Measurements from ENCODE around the gene ANKMY1.

ANKMY1 gene

DNA sequence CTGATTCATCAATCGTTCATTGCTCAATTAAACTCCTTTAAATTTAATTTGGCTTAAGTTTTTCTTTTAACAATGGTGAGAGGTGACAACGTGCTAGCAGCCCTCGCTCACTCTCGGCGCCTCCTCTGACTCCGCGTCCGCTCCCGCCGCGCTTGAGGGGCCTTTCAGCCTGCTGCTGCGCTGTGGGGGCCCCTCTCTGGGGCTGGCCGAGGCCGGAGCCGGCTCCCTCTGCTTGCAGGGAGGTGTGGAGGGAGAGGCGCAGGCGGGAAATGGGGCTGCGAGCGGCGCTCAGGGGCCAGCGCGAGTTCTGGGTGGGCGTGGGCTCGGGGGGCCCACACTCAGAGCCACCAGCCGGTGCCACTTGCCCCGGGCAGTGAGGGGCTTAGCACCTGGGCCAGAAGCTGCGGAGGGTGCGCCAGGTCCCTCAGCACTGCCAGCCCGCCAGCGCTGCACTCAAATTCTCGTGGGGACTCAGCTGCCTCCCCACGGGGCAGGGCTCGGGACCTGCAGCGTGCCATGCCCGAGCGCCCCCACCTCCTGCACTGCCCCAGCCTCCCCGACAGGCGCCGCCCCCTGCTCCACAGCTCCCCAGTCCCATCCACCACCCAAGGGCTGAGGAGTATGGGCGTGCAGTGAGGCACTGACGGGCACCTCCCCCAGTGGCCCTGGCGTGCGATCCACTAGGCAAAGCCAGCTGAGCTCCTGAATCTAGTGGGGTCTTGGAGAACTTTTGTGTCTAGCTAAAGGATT is 19.6 kb downstream of the ANKMY1 start:
- Histone ChIP-seq H3K36me3 (replicated peaks; ENCODE audit: low read depth, low read length) (peaks cover 25% of the 10 kb centered on the region), H3K9ac (ENCODE audit: low read length) (no peak overlapping the region), H3K27me3 (ENCODE audit: low read depth, low read length) (no peaks in the 10 kb centered on the region), H3K27ac (ENCODE audit: low read length) (no peak overlapping the region), H3K4me2 (ENCODE audit: low read length) (no peak overlapping the region), H3K4me1 (ENCODE audit: low read length) (no peaks in the 10 kb centered on the region), H3K4me3 (ENCODE audit: low read length) (no peak overlapping the region), H2AFZ (ENCODE audit: low read depth, low read length) (no peak overlapping the region), H3K9me3 (ENCODE audit: insufficient read depth, low read length) (no peaks in the 10 kb centered on the region), H4K20me1 (ENCODE audit: insufficient read depth, low read length) (no peaks in the 10 kb centered on the region), H3K79me2 (ENCODE audit: low read length) (no peaks in the 10 kb centered on the region; the same call in 1 of the 2 replicates)
- TF ChIP-seq, protein P1, sequence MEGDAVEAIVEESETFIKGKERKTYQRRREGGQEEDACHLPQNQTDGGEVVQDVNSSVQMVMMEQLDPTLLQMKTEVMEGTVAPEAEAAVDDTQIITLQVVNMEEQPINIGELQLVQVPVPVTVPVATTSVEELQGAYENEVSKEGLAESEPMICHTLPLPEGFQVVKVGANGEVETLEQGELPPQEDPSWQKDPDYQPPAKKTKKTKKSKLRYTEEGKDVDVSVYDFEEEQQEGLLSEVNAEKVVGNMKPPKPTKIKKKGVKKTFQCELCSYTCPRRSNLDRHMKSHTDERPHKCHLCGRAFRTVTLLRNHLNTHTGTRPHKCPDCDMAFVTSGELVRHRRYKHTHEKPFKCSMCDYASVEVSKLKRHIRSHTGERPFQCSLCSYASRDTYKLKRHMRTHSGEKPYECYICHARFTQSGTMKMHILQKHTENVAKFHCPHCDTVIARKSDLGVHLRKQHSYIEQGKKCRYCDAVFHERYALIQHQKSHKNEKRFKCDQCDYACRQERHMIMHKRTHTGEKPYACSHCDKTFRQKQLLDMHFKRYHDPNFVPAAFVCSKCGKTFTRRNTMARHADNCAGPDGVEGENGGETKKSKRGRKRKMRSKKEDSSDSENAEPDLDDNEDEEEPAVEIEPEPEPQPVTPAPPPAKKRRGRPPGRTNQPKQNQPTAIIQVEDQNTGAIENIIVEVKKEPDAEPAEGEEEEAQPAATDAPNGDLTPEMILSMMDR (IDR thresholded peaks at IDR 0.05; ENCODE audit: low read depth, low read length), result no peak
- no peak for TF ChIP-seq EZH2phosphoT487 (IDR thresholded peaks at IDR 0.05; ENCODE audit: low read depth)

DNA sequence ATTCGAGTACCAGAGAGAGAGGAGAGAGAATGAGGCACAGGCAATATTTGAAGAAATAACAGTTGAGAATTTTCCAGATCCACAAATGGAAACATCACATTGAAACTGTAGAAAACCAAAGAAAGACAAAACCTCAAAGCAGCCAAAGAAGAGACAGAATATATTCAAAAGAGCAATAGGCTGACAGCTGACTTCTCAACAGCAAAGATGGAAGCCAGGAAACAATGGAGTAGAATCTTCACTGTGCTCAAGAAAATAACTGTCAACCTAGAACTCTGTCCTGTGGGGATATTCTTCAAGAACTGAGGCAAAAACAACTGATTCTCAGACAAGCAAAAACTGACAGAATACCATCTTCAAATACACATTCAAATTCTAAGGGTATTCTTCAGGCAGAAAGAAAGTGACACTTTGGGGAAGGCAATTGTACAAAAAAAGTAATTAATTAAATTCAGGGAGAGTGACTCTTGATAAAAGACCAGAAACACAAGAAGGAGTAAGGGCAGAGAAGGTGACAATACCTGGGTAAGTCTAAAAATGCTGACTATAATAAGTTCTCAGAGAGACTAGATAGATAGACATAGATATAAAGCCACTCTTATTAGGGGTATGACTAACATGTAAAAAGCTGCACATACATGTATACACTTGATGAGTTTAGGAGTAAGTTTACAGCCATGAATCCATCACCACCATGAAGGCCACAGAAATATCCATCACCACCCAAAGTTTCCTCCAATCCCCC is 25.6 kb downstream of the ANKMY1 start:
- no peak for TF ChIP-seq EZH2phosphoT487 (IDR thresholded peaks at IDR 0.05; ENCODE audit: low read depth)
- TF ChIP-seq, protein P1 (IDR thresholded peaks at IDR 0.05; ENCODE audit: low read depth, low read length), result no peak
- Histone ChIP-seq H3K27me3 (ENCODE audit: low read depth, low read length) (no peaks in the 10 kb centered on the region), H3K4me2 (ENCODE audit: low read length) (no peak overlapping the region), H2AFZ (ENCODE audit: low read depth, low read length) (no peak overlapping the region), H3K9me3 (ENCODE audit: insufficient read depth, low read length) (peaks cover 7% of the 10 kb centered on the region; the same call in 1 of the 2 replicates), H3K4me1 (ENCODE audit: low read length) (no peaks in the 10 kb centered on the region), H4K20me1 (ENCODE audit: insufficient read depth, low read length) (no peaks in the 10 kb centered on the region), H3K4me3 (ENCODE audit: low read length) (no peak overlapping the region), H3K9ac (ENCODE audit: low read length) (no peak overlapping the region), H3K36me3 (replicated peaks; ENCODE audit: low read depth, low read length) (peaks cover 45% of the 10 kb centered on the region), H3K27ac (ENCODE audit: low read length) (no peak overlapping the region), H3K79me2 (ENCODE audit: low read length) (no peaks in the 10 kb centered on the region; the same call in 1 of the 2 replicates)

DNA sequence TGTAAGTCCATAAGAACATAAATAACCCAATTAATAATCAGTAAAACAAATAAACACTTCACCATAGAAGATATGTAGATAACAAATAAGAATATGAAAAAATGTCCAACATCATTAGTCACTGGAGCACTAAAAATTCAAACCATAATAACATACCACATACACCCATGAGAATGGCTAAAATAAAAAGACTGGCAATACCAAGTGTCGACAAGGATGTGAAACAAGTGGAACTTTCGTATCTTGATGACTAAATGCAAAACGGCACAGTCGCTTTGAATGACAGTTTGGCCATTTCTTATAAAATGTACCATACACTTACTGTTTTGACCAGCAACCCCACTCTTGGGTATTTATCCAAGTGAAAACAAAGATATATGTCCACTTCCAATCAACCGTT is 26.8 kb downstream of the ANKMY1 start:
- no peak overlapping the region for H3K27ac ChIP-seq (ENCODE audit: low read length)
- H3K36me3 ChIP-seq (replicated peaks; ENCODE audit: low read depth, low read length), result peaks cover 56% of the 10 kb centered on the region
- H3K4me3 ChIP-seq (ENCODE audit: low read length), result no peak overlapping the region
- TF ChIP-seq EZH2phosphoT487 (IDR thresholded peaks at IDR 0.05; ENCODE audit: low read depth), result no peak
- TF ChIP-seq, protein P1 (IDR thresholded peaks at IDR 0.05; ENCODE audit: low read depth, low read length), result no peak
- H3K9ac ChIP-seq (ENCODE audit: low read length), result no peak overlapping the region
- H4K20me1 ChIP-seq (ENCODE audit: insufficient read depth, low read length), result no peaks in the 10 kb centered on the region
- no peaks in the 10 kb centered on the region; the same call in 1 of the 2 replicates for H3K79me2 ChIP-seq (ENCODE audit: low read length)
- no peaks in the 10 kb centered on the region for H3K4me1 ChIP-seq (ENCODE audit: low read length)
- H2AFZ ChIP-seq (ENCODE audit: low read depth, low read length), result no peak overlapping the region
- H3K4me2 ChIP-seq (ENCODE audit: low read length), result no peak overlapping the region
- H3K27me3 ChIP-seq (ENCODE audit: low read depth, low read length), result no peaks in the 10 kb centered on the region
- H3K9me3 ChIP-seq (ENCODE audit: insufficient read depth, low read length), result peaks cover 10% of the 10 kb centered on the region; the same call in 1 of the 2 replicates

DNA sequence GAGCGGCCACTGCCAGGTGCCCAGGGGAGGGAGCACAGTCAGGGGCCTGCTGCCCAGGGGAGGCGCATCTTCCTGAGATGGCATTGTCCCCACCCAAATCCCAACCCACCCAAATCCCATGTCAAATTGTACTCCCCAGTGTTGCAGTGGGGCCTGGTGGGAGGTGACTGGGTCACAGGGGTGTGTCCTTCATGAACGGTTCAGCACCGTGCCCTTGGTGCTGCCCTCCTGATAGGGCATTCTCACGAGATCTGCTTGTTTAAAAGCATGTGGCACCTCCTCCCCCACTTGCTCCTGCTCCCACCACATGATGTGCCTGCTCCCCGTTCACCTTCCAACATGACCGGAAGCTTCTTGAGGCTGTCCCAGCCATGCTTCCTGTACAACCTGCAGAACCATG is 27.6 kb downstream of the ANKMY1 start:
- Histone ChIP-seq H3K4me2 (ENCODE audit: low read length) (no peak overlapping the region), H3K36me3 (replicated peaks; ENCODE audit: low read depth, low read length) (peaks cover 65% of the 10 kb centered on the region), H3K4me1 (ENCODE audit: low read length) (no peaks in the 10 kb centered on the region), H3K9ac (ENCODE audit: low read length) (no peak overlapping the region), H3K79me2 (ENCODE audit: low read length) (no peaks in the 10 kb centered on the region; the same call in 1 of the 2 replicates), H3K9me3 (ENCODE audit: insufficient read depth, low read length) (peaks cover 10% of the 10 kb centered on the region; the same call in 1 of the 2 replicates), H4K20me1 (ENCODE audit: insufficient read depth, low read length) (no peaks in the 10 kb centered on the region), H2AFZ (ENCODE audit: low read depth, low read length) (no peak overlapping the region), H3K27me3 (ENCODE audit: low read depth, low read length) (no peaks in the 10 kb centered on the region), H3K4me3 (ENCODE audit: low read length) (no peak overlapping the region), H3K27ac (ENCODE audit: low read length) (no peak overlapping the region)
- no peak for TF ChIP-seq EZH2phosphoT487 (IDR thresholded peaks at IDR 0.05; ENCODE audit: low read depth)
- TF ChIP-seq, protein P1 (IDR thresholded peaks at IDR 0.05; ENCODE audit: low read depth, low read length), result no peak

All from OCI-LY3 (cell line).